LNCaP clone FGC (cell line): Measurements from ENCODE around the gene ASB17.
"Not testable (repeated sequence)": the region's sequence is repeated elsewhere in the genome, so short reads cannot be mapped to it uniquely, and the experiment has no call there.

Source experiments
- DNase-seq: peaks from one replicate; pipeline ENCODE4 v3.0.0-alpha.2; 2011; ENCODE audit warnings: low read depth
- H3K4me3 ChIP-seq: 2 replicates; pipeline ENCODE4 v1.5.1; 2011; ENCODE audit warnings: mild to moderate bottlenecking, low read depth, low read length, control low read depth
- CTCF ChIP-seq: IDR thresholded peaks from 2 replicates; pipeline ENCODE4 v1.5.1; 2012; ENCODE audit warnings: mild to moderate bottlenecking; ENCODE audit not compliant: control insufficient read depth, insufficient read depth; ENCODE audit errors: extremely low read depth

The ASB17 gene, protein sequence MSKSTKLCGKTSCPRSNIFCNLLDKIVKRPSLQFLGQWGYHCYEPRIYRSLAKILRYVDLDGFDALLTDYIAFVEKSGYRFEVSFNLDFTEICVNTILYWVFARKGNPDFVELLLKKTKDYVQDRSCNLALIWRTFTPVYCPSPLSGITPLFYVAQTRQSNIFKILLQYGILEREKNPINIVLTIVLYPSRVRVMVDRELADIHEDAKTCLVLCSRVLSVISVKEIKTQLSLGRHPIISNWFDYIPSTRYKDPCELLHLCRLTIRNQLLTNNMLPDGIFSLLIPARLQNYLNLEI

DNA sequence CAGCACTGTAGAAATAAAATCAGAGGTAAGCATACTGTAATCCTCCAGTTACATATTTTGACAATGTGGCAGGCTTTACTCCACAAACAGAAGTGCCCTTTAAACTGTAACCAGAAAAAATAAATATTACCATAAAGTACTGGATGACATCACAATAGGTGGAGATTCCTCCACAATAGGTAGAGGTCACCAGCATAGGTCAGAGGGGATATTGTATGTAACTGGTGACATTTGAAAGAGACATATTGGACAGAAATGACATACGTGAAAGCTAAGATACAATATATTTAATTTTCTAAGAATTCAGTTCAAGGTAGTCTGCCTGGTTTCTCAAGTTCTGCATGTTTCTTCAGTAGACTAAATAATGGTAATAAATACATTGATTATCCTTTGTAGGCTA is at the start of gene ASB17:
Gene ASB17, minus strand, starts transcription at position 101 of the 400 bp plus-strand sequence. CDS start 113 bp downstream, outside the sequence.
- DNase-seq: no peak
- no peak within 1 kb of the TSS for H3K4me3 ChIP-seq
- TF ChIP-seq CTCF: no peak

- DNase-seq: no peak
- no peak for TF ChIP-seq CTCF
- no peak overlapping the region for H3K4me3 ChIP-seq
Measured at GRCh38 chr1:75980972-75981897, 49.0 kb upstream of the ASB17 start.

DNA sequence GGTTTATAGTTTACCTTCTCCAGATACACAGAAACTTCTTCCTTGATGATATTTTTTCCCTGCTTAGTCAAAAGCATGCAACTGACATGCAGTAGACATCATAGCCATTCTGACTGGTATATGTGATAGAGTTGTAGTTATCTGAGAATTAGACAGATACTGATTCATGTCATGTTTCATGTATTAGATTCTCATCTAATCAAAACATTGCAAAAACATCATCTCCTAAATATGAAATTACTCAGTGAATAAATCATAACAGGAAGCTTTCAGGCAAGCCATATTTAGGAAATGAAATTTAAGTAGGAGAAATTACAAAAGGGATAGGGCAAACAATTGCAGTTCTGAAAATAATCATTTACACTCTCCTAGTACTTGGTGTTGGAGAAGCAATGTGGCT is 38.4 kb upstream of the ASB17 start:
- H3K4me3 ChIP-seq: no peak overlapping the region
- DNase-seq: no peak
- no peak for TF ChIP-seq CTCF

- no peak for TF ChIP-seq CTCF
- DNase-seq: no peak
- H3K4me3 ChIP-seq: no peak overlapping the region
Measured at GRCh38 chr1:75969550-75969949, 37.3 kb upstream of the ASB17 start.

GRCh38 chr1:75967719-75968118 is 35.5 kb upstream of the ASB17 start:
- TF ChIP-seq CTCF: no peak
- H3K4me3 ChIP-seq: no peak overlapping the region
- DNase-seq: no peak

GRCh38 chr1:75964760-75965408 is 32.7 kb upstream of the ASB17 start:
- no peak overlapping the region for H3K4me3 ChIP-seq
- TF ChIP-seq CTCF: no peak
- no peak for DNase-seq

DNA sequence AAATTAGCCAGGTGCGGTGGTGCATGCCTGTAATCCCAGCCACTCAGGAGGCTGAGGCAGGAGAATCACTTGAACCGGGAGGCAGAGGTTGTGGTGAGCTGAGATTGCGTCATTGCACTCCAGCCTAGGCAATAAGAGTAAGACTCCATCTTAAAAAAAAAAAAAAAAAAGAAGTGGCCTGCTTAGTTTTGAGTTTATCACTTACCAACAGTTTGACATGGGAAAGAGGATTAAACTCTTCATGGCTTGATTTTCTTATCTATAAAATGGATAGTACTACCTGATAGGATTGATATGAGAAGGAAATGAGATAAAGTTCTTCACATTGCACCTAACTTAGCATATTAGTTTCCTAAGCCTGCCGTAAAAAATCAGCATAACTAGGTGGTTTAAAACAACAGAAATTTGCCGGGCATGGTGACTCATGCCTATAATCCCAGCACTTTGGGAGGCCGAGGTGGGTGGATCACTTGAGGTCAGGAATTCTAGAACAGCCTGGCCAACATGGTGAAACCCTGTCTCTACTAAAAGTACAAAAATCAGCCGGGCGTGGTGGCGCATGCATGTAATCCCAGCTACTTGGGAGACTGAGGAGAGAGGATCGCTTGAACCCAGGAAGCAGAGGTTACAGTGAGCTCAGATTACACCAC is 32.0 kb upstream of the ASB17 start:
- not testable (repeated sequence) for DNase-seq, H3K4me3 ChIP-seq
